Endothelial cell of umbilical vein (primary cell): ENCODE results near the gene LIAS.
"Not testable (repeated sequence)": the region's sequence is repeated elsewhere in the genome, so short reads cannot be mapped to it uniquely, and the experiment has no call there.

ENCODE experiments used
- EZH2 ChIP-seq: IDR thresholded peaks from 2 replicates; pipeline ENCODE4 v1.6.1; 2012; ENCODE audit warnings: borderline replicate concordance, low read depth, mild to moderate bottlenecking, moderate library complexity, low read length, inconsistent platforms; ENCODE audit not compliant: severe bottlenecking
- JUN ChIP-seq: IDR thresholded peaks from 2 replicates; pipeline ENCODE4 v1.6.1; 2011; ENCODE audit warnings: borderline replicate concordance, low read depth; ENCODE audit not compliant: insufficient read length, insufficient read depth
- MYC ChIP-seq: IDR thresholded peaks from one replicate; pipeline ENCODE4 v1.6.1; 2011; ENCODE audit warnings: mild to moderate bottlenecking, low read depth, low read length
- POLR2A ChIP-seq: IDR thresholded peaks from 2 replicates; pipeline ENCODE4 v1.6.1; 2012; ENCODE audit warnings: low read depth, mild to moderate bottlenecking, control low read depth, low read length
- POLR2AphosphoS5 ChIP-seq: IDR thresholded peaks from 2 replicates; pipeline ENCODE4 v1.6.1; 2012; ENCODE audit warnings: low read depth, mild to moderate bottlenecking, control low read depth, low read length, moderate library complexity; ENCODE audit not compliant: insufficient read depth
- TF ChIP-seq, protein P1 (sequence below), 2 donors: IDR thresholded peaks; 1 replicate in 1 of 2; 2 replicates in 1 of 2; pipeline ENCODE4 v1.5.1; 2011; ENCODE audit warnings: low read length in 2 of 2, mild to moderate bottlenecking in 2 of 2, moderate library complexity in 2 of 2, control low read depth in 1 of 2, inconsistent platforms in 1 of 2, low read depth in 1 of 2; ENCODE audit not compliant: insufficient read depth in 1 of 2; ENCODE audit errors: extremely low read depth in 1 of 2

- TF ChIP-seq, protein P1, sequence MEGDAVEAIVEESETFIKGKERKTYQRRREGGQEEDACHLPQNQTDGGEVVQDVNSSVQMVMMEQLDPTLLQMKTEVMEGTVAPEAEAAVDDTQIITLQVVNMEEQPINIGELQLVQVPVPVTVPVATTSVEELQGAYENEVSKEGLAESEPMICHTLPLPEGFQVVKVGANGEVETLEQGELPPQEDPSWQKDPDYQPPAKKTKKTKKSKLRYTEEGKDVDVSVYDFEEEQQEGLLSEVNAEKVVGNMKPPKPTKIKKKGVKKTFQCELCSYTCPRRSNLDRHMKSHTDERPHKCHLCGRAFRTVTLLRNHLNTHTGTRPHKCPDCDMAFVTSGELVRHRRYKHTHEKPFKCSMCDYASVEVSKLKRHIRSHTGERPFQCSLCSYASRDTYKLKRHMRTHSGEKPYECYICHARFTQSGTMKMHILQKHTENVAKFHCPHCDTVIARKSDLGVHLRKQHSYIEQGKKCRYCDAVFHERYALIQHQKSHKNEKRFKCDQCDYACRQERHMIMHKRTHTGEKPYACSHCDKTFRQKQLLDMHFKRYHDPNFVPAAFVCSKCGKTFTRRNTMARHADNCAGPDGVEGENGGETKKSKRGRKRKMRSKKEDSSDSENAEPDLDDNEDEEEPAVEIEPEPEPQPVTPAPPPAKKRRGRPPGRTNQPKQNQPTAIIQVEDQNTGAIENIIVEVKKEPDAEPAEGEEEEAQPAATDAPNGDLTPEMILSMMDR (IDR thresholded peaks at IDR 0.05; ENCODE audit: extremely low read depth in 1 of 2, insufficient read depth in 1 of 2, low read depth in 1 of 2, low read length in 2 of 2): not testable (repeated sequence)
- not testable (repeated sequence) for TF ChIP-seq POLR2A, EZH2, JUN, MYC, POLR2AphosphoS5
These were observed 33.6 kb upstream of the LIAS start for GRCh38 chr4:39425297-39425696.
